MM.1S (cell line): ENCODE results near the gene PARVB.

Experiments
- DNase-seq: peaks from one replicate; pipeline ENCODE4 v3.0.0-alpha.2; 2015
- H2AFZ ChIP-seq: fragments of 300-600 bp; sonication (generic); 2 replicates; pipeline ENCODE4 v1.6.0; 2016; ENCODE audit warnings: antibody characterized with exemption, low read length
- H3F3A ChIP-seq: fragments of 300-600 bp; sonication (generic); 2 replicates; pipeline ENCODE4 v1.6.1; 2016; ENCODE audit warnings: mild to moderate bottlenecking, antibody characterized with exemption, low read length, moderate library complexity, mixed read lengths; ENCODE audit not compliant: insufficient read depth
- H3K27ac ChIP-seq: fragments of 300-600 bp; sonication (generic); 2 replicates; pipeline ENCODE4 v1.5.1; 2016; ENCODE audit warnings: mild to moderate bottlenecking, low read length
- H3K27me3 ChIP-seq: fragments of 300-600 bp; sonication (generic); replicated peaks from 2 replicates; pipeline ENCODE4 v1.6.0; 2016; ENCODE audit warnings: low read length; ENCODE audit not compliant: insufficient read depth
- H3K36me3 ChIP-seq: fragments of 300-600 bp; sonication (generic); replicated peaks from 2 replicates; pipeline ENCODE4 v1.6.1; 2016; ENCODE audit warnings: mild to moderate bottlenecking, low read length, mixed read lengths; ENCODE audit not compliant: insufficient read depth
- H3K4me1 ChIP-seq: fragments of 300-600 bp; sonication (generic); 2 replicates; pipeline ENCODE4 v1.6.1; 2016; ENCODE audit warnings: low read length, mixed read lengths
- H3K4me2 ChIP-seq: fragments of 300-600 bp; sonication (generic); 2 replicates; pipeline ENCODE4 v1.6.0; 2016; ENCODE audit warnings: low read depth, low read length
- H3K4me3 ChIP-seq: fragments of 300-600 bp; sonication (generic); 2 replicates; pipeline ENCODE4 v1.5.1; 2016; ENCODE audit warnings: low read length, mixed read lengths
- H3K79me2 ChIP-seq: fragments of 300-600 bp; sonication (generic); 2 replicates; pipeline ENCODE4 v1.6.1; 2016; ENCODE audit warnings: mixed run types, low read length, mixed read lengths
- H3K9ac ChIP-seq: fragments of 300-600 bp; sonication (generic); 2 replicates; pipeline ENCODE4 v1.6.1; 2016; ENCODE audit warnings: low read length, mixed read lengths
- H3K9me2 ChIP-seq: fragments of 300-600 bp; sonication (generic); replicated peaks from 2 replicates; pipeline ENCODE4 v1.6.1; 2016; ENCODE audit warnings: mild to moderate bottlenecking, low read length, mixed read lengths; ENCODE audit not compliant: insufficient read depth
- H3K9me3 ChIP-seq: fragments of 300-600 bp; sonication (generic); replicated peaks from 2 replicates; pipeline ENCODE4 v1.6.1; 2016; ENCODE audit warnings: mild to moderate bottlenecking, low read length, mixed read lengths; ENCODE audit not compliant: insufficient read depth
- H4K20me1 ChIP-seq: fragments of 300-600 bp; sonication (generic); 2 replicates; pipeline ENCODE4 v1.6.1; 2016; ENCODE audit warnings: mild to moderate bottlenecking, low read length, moderate library complexity, mixed read lengths; ENCODE audit not compliant: insufficient read depth
- CTCF ChIP-seq: fragments of 300-600 bp; sonication (generic); IDR thresholded peaks from 2 replicates; pipeline ENCODE4 v1.5.1; 2016; ENCODE audit warnings: antibody characterized with exemption, low read length, mixed read lengths
- EZH2 ChIP-seq: fragments of 300-600 bp; sonication (generic); optimal IDR thresholded peaks from 2 replicates; pipeline ENCODE3; 2017; ENCODE audit warnings: low read depth, mild to moderate bottlenecking, antibody characterized with exemption, low read length, mixed read lengths
- EZH2phosphoT487 ChIP-seq: fragments of 300-600 bp; sonication (generic); IDR thresholded peaks from 2 replicates; pipeline ENCODE4 v1.6.1; 2018; ENCODE audit warnings: antibody characterized with exemption, low read length

Gene PARVB

GRCh38 chr22:43994416-43994815 is 29.7 kb upstream of the PARVB start:
- Histone ChIP-seq H3K79me2 (no peaks in the 10 kb centered on the region), H3K9ac (no peak overlapping the region), H3K4me1 (no peaks in the 10 kb centered on the region), H3K36me3 (no peaks in the 10 kb centered on the region), H3K4me2 (no peak overlapping the region), H3K4me3 (no peak overlapping the region), H3F3A (no peaks in the 10 kb centered on the region), H3K27ac (no peak overlapping the region), H4K20me1 (no peaks in the 10 kb centered on the region), H2AFZ (no peak overlapping the region), H3K9me2 (no peaks in the 10 kb centered on the region), H3K27me3 (no peaks in the 10 kb centered on the region), H3K9me3 (no peaks in the 10 kb centered on the region)
- no peak for DNase-seq
- TF ChIP-seq EZH2: no peak
- TF ChIP-seq CTCF: no peak
- no peak for TF ChIP-seq EZH2phosphoT487

DNA sequence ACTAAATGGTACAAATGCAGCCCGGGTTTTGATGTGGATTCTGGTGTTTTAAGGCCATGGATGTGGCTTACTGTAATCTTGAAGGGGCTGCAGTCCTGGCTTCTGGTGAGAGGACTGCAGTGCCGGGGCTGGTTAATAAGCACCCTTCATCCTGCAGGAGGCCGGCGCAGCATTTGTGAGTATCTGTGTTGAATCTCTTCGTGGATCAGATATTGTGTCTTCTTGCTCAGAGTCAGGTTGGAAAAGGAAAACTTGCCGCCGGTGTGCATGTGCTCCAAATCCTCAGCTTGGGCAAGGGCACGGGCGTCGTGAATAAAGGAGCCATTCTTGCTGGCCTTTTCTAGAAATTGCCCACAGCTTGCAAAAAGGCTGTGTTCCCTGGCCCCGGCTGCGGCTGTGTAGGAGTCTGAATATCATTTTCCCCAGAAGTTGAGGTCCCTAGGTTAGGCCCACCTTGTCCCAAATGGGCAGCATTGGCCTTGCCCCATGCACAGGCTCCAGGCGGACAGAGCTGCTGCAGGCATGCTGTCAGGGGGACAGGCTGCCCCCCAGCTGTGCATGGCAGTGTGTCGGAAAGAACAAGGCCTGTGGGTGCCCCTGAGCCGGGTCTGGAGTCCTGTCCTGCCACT is 28.9 kb upstream of the PARVB start:
- H3K9ac ChIP-seq: peak overlapping the region; percentile 44; the same call in 1 of the 2 replicates
- H3K9me3 ChIP-seq: no peaks in the 10 kb centered on the region
- TF ChIP-seq EZH2: no peak
- TF ChIP-seq EZH2phosphoT487: no peak
- TF ChIP-seq CTCF: no peak
- DNase-seq: no peak
- peak overlapping the region; percentile 75 for H3K4me3 ChIP-seq
- peak overlapping the region; percentile 89 for H3K4me2 ChIP-seq
- H3K4me1 ChIP-seq: no peaks in the 10 kb centered on the region
- no peaks in the 10 kb centered on the region for H3F3A ChIP-seq
- H4K20me1 ChIP-seq: no peaks in the 10 kb centered on the region
- no peaks in the 10 kb centered on the region for H3K9me2 ChIP-seq
- no peaks in the 10 kb centered on the region for H3K36me3 ChIP-seq
- peak overlapping the region; percentile 82; the same call in 1 of the 2 replicates for H2AFZ ChIP-seq
- no peak overlapping the region for H3K27ac ChIP-seq
- no peaks in the 10 kb centered on the region for H3K79me2 ChIP-seq
- no peaks in the 10 kb centered on the region for H3K27me3 ChIP-seq

DNA sequence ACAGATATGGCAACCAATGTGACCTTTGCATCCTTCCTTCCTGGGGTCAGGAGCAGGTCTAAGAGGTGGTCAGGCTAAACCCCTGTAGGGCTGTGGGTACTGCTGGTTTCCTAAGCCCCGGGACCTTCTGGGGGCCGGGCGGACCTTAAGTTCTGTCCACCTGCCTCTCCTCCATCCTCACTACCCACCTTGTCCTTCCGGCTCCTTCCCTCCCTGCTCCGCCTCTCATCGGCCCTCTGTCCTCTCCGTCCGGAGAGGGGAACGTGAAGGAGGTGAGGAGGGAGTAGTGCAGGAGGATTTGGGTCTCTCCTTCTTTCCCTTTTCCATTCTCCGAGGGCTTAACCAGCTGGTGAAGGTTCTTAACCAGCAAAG is 28.3 kb upstream of the PARVB start:
- H3K9me3 ChIP-seq: no peaks in the 10 kb centered on the region
- H3K27ac ChIP-seq: no peak overlapping the region
- no peaks in the 10 kb centered on the region for H3K4me1 ChIP-seq
- H3K79me2 ChIP-seq: no peaks in the 10 kb centered on the region
- no peaks in the 10 kb centered on the region for H3K36me3 ChIP-seq
- H3K9ac ChIP-seq: peak overlapping the region; percentile 44; the same call in 1 of the 2 replicates
- H3F3A ChIP-seq: no peaks in the 10 kb centered on the region
- TF ChIP-seq EZH2phosphoT487: no peak
- TF ChIP-seq CTCF: no peak
- TF ChIP-seq EZH2: no peak
- no peak for DNase-seq
- H4K20me1 ChIP-seq: no peaks in the 10 kb centered on the region
- no peaks in the 10 kb centered on the region for H3K9me2 ChIP-seq
- H3K27me3 ChIP-seq: no peaks in the 10 kb centered on the region
- peak overlapping the region; percentile 89 for H3K4me2 ChIP-seq
- H3K4me3 ChIP-seq: peak overlapping the region; percentile 75
- H2AFZ ChIP-seq: peak overlapping the region; percentile 82
